K562 (cell line): ENCODE results near the gene MXI1. TPM values are rescaled to one million over a fixed set of nuclear protein-coding genes. Genes with fewer than 3 reads are reported as not detected.
A peak's percentile ranks its signal among the peaks of the same experiment; 100 is the strongest.

Experiments
- CC2D1A ChIP-seq: fragments of 450-650 bp; IDR thresholded peaks from 2 replicates; pipeline ENCODE4 v1.6.1; 2017; ENCODE audit warnings: mild to moderate bottlenecking
- CHD7 ChIP-seq: fragments of 200-600 bp; sonication (generic); IDR thresholded peaks from one replicate; pipeline ENCODE4 v1.6.1; 2012; ENCODE audit warnings: mild to moderate bottlenecking, low read depth, low read length, inconsistent platforms
- DIDO1 ChIP-seq: fragments of 450-650 bp; IDR thresholded peaks from 2 replicates; pipeline ENCODE4 v1.6.1; 2016; ENCODE audit warnings: low read depth, missing biosample characterization, missing genetic modification characterization
- DMBX1 ChIP-seq: fragments of 250-450 bp; sonication (Bioruptor Pico); IDR thresholded peaks from 2 replicates; pipeline ENCODE4 v1.8.0; 2022; ENCODE audit warnings: inconsistent platforms, mild to moderate bottlenecking, moderate library complexity, borderline replicate concordance
- E2F6 ChIP-seq, 2 experiments: IDR thresholded peaks; 2 replicates each; pipeline ENCODE4 v1.6.1; 2011; ENCODE audit warnings: borderline replicate concordance in 1 of 2, control low read depth in 1 of 2, low read depth in 1 of 2, low read length in 1 of 2, mild to moderate bottlenecking in 1 of 2, mixed read lengths in 1 of 2, moderate library complexity in 1 of 2; ENCODE audit not compliant: insufficient read depth in 1 of 2, insufficient read length in 1 of 2, poor library complexity in 1 of 2, severe bottlenecking in 1 of 2; ENCODE audit errors: extremely low read depth in 1 of 2
- NFE2L1 ChIP-seq: fragments of 450-650 bp; IDR thresholded peaks from 2 replicates; pipeline ENCODE4 v1.6.1; 2016; ENCODE audit warnings: missing genetic modification characterization, low read depth, mild to moderate bottlenecking, missing compliant biosample characterization, moderate library complexity, borderline replicate concordance
- NR3C1 ChIP-seq: sonication (generic); formaldehyde crosslinking; IDR thresholded peaks from 2 replicates; pipeline ENCODE4 v1.8.1; 2022; ENCODE audit warnings: missing genetic modification reagents
- ZBTB17 ChIP-seq: fragments of 450-650 bp; formaldehyde crosslinking; IDR thresholded peaks from 2 replicates; pipeline ENCODE4 v1.4.0; 2020; ENCODE audit warnings: mild to moderate bottlenecking
- ZNF311 ChIP-seq: fragments of 250-450 bp; sonication (Bioruptor Pico); IDR thresholded peaks from 2 replicates; pipeline ENCODE4 v1.4.0; 2020; ENCODE audit warnings: mild to moderate bottlenecking, moderate library complexity
- ZNF764 ChIP-seq: fragments of 250-450 bp; sonication (Bioruptor Pico); IDR thresholded peaks from 2 replicates; pipeline ENCODE4 v1.4.0; 2020; ENCODE audit warnings: low read depth, mild to moderate bottlenecking, moderate library complexity
- polyA plus RNA-seq, 8 experiments: library from polyadenylated mRNA; depleted of rRNA in 4 of 8; stranded (reverse) in 5 of 8; unstranded in 3 of 8; fragments of >200 nt; fragmentation: Nextera tagmentation in 2 of 8; fragmentation: Illumina TruSeq in 1 of 8; extraction: Ambion mirVana in 2 of 8; extraction: Trizol in 1 of 8; gene quantifications; 2 replicates each; pipeline versions ENCODE4 v1.2.1 to v1.2.3, GENCODE V29; 2011 to 2014; ENCODE audit warnings: inconsistent platforms in 1 of 8, missing spikeins in 1 of 8
- total RNA-seq, 7 experiments: library from RNA; depleted of rRNA in 6 of 7; stranded (reverse); fragments of >200 nt in 6 of 7; fragmentation: Illumina TruSeq in 2 of 7; extraction: Trizol in 2 of 7; gene quantifications; 2 replicates each; pipeline versions ENCODE4 v1.2.1 to v1.2.3, GENCODE V29; 2011 to 2021; ENCODE audit warnings: low replicate concordance in 1 of 7
- TF ChIP-seq, protein P1 (sequence below): fragments of 450-650 bp; IDR thresholded peaks from 2 replicates; pipeline ENCODE4 v1.6.1; 2017; ENCODE audit warnings: mild to moderate bottlenecking, moderate library complexity

Gene MXI1
- total and polyA plus RNA-seq, 9 of the 15 experiments (the other 6 are each of a cell fraction or from before 2014, with no cell fraction given): 9.1 to 23.7 (median 14.8) TPM

GRCh38 chr10:110225756-110226542, 18.5 kb downstream of the MXI1 start (continued):
- TF ChIP-seq E2F6 (IDR thresholded peaks at IDR 0.05; ENCODE audit: borderline replicate concordance in 1 of 2, extremely low read depth in 1 of 2, insufficient read depth in 1 of 2, insufficient read length in 1 of 2, low read depth in 1 of 2, low read length in 1 of 2, poor library complexity in 1 of 2, severe bottlenecking in 1 of 2) (peak in 1 of 2 experiments; percentile 56), CHD7 (no peak), CC2D1A (no peak), ZBTB17 (CRISPR knock-in tag) (no peak), NFE2L1 (tag) (no peak), DIDO1 (tag) (no peak), ZNF311 (no peak), ZNF764 (no peak), NR3C1 (CRISPR knock-in tag) (no peak), DMBX1 (CRISPR knock-in tag) (no peak)
- TF ChIP-seq, protein P1, sequence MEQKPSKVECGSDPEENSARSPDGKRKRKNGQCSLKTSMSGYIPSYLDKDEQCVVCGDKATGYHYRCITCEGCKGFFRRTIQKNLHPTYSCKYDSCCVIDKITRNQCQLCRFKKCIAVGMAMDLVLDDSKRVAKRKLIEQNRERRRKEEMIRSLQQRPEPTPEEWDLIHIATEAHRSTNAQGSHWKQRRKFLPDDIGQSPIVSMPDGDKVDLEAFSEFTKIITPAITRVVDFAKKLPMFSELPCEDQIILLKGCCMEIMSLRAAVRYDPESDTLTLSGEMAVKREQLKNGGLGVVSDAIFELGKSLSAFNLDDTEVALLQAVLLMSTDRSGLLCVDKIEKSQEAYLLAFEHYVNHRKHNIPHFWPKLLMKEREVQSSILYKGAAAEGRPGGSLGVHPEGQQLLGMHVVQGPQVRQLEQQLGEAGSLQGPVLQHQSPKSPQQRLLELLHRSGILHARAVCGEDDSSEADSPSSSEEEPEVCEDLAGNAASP: no peak
